ENCODE results near the gene ZNF256.

DNA sequence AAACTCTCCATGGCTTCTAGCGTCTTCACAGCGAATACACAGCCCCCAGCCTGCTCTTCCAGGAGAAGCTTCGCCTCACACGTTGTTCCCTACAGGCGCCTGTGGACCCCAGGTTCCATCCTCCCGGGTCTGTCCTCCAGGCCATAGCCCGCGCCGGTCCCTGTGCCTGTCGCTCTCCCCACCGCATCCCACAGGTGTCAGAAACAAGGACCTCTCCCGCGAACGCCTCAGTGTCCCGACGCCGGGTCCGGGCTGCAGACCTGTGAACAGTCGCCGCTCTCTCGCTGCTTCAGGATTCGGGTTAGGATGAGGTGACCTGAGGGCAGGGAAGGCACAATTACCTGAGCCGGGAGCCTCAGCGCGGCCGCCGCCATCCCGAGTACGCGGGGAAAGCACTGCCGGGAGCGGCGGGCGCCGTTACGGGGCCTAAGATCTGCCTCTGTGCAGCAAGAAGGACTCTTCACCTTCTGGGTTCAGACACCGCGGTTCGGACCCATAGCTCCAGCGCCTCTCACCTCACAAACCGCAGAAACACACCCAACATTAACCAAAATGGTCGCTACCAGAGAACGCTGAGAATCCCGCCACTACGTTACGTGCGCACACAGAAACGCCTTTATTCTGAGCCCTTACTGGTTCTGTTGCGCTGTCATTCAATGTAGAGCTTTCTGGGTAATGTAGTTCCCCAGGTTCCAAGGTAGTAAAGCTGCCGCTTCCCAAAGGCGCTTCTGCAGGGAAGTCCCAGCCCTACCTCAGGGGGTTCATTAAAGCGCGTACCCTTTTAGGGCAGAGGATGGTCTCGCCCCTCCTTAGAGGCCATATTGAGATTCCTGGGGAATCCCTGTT lies 12.5 kb downstream of the ZNF256 start, which contains the start of gene ZNF418:
- TF ChIP-seq CTCF (IDR thresholded peaks at IDR 0.05), result no peak
- TF ChIP-seq POLR2A (IDR thresholded peaks at IDR 0.05), result no peak
- no peak for TF ChIP-seq EP300 (IDR thresholded peaks at IDR 0.05)
